Gastrocnemius medialis (tissue), 4 donors: Measurements from ENCODE around the gene ACOT12. TPM values are rescaled to one million over a fixed set of nuclear protein-coding genes. Genes with fewer than 3 reads are reported as not detected.

ENCODE experiments used
- ATAC-seq, 2 donors: fragments of 150-250 bp; one replicate each; pipeline ENCODE4 v1.9.1; 2016
- DNase-seq, 2 donors: peaks; one replicate each; pipeline ENCODE4 v3.0.0-alpha.2; 2019
- H3K27ac ChIP-seq, 4 donors: fragments of 200-600 bp; sonication (generic); 1 replicate in 1 of 4; 2 replicates in 3 of 4; pipeline ENCODE4 v1.5.1; 2016 to 2018; ENCODE audit warnings: mild to moderate bottlenecking in 2 of 4, moderate library complexity in 1 of 4
- H3K27me3 ChIP-seq, 3 donors: fragments of 200-600 bp; sonication (generic) in 2 of 3; 1 replicate in 1 of 3; 2 replicates in 2 of 3; pipeline versions ENCODE4 v1.5.1 to v1.6.0; 2016 to 2019; ENCODE audit warnings: mild to moderate bottlenecking in 1 of 3, moderate library complexity in 1 of 3
- H3K36me3 ChIP-seq, 2 donors: fragments of 200-600 bp; sonication (generic) in 1 of 2; one replicate each; pipeline ENCODE4 v1.5.1; 2017 to 2018
- H3K4me1 ChIP-seq, 2 donors: fragments of 200-600 bp; sonication (generic) in 1 of 2; one replicate each; pipeline ENCODE4 v1.5.1; 2016 to 2017; ENCODE audit warnings: mild to moderate bottlenecking in 2 of 2
- H3K4me3 ChIP-seq, 4 donors: fragments of 200-600 bp; sonication (generic) in 3 of 4; 1 replicate in 1 of 4; 2 replicates in 3 of 4; pipeline ENCODE4 v1.5.1; 2016 to 2019; ENCODE audit warnings: mild to moderate bottlenecking in 2 of 4
- H3K9me3 ChIP-seq, 3 donors: fragments of 200-600 bp; sonication (generic) in 2 of 3; 1 replicate in 1 of 3; 2 replicates in 2 of 3; pipeline ENCODE4 v1.5.1; 2016 to 2019
- POLR2A ChIP-seq, 2 donors: fragments of 450-650 bp; IDR thresholded peaks; one replicate each; pipeline ENCODE4 v1.6.1; 2017; ENCODE audit warnings: antibody characterized with exemption in 2 of 2, mild to moderate bottlenecking in 2 of 2, moderate library complexity in 2 of 2
- in situ Hi-C, 4 donors: fragments of 200-750 bp; cut with MboI; loops; one replicate each; pipeline versions ENCODE4 v1.15.0 to v1.8.0; 2017; ENCODE audit warnings: low sequenced_read_pairs in 4 of 4
- intact Hi-C: fragments of 100-400 bp; cut with DNase I; formaldehyde crosslinking; loops from one replicate; pipeline ENCODE4 v1.15.1; 2023; ENCODE audit warnings: low total_unique reads
- total RNA-seq, 4 donors: library from RNA; depleted of rRNA; stranded (reverse); fragments of >200 nt; gene quantifications; one replicate each; pipeline versions ENCODE4 v1.1.0 to v1.2.3, GENCODE V29; 2016
- TF ChIP-seq, protein P1 (sequence below), 5 experiments: fragments of 450-650 bp in 3 of 5; fragments of 200-600 bp in 2 of 5; sonication (generic) in 2 of 5; IDR thresholded peaks in 4 of 5; conservative IDR thresholded peaks in 1 of 5; 1 replicate in 4 of 5; 2 replicates in 1 of 5; pipeline ENCODE4 v1.5.1; 2016 to 2019; ENCODE audit warnings: antibody characterized with exemption in 5 of 5, mild to moderate bottlenecking in 3 of 5, moderate library complexity in 3 of 5

ACOT12 gene
- total RNA-seq, 4 donors from 2014 or later, result 0.53 TPM; not detected in 3

DNA sequence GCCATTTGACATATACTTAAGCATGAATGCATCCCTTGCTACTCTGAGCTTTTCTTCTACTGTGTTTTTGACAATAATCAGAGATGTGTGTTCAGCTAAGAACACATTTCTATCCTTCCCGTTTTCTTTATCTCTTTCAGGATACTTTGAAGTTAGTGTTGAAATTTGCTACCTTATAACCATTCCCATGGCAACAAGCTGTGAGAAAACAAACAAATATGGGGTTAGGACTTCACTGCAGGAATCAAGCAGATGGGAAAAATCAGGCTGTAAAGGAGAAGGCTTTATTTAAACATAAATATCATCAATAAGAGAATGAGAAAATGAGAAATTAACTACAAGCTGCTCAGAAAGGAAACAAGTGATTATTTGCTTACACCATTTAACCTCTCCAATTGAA is 57.4 kb downstream of the ACOT12 start:
- no peaks in the 10 kb centered on the region for H3K36me3 ChIP-seq
- no peaks in the 10 kb centered on the region for H3K4me1 ChIP-seq
- no peak for TF ChIP-seq POLR2A (IDR thresholded peaks at IDR 0.05)
- TF ChIP-seq, protein P1, sequence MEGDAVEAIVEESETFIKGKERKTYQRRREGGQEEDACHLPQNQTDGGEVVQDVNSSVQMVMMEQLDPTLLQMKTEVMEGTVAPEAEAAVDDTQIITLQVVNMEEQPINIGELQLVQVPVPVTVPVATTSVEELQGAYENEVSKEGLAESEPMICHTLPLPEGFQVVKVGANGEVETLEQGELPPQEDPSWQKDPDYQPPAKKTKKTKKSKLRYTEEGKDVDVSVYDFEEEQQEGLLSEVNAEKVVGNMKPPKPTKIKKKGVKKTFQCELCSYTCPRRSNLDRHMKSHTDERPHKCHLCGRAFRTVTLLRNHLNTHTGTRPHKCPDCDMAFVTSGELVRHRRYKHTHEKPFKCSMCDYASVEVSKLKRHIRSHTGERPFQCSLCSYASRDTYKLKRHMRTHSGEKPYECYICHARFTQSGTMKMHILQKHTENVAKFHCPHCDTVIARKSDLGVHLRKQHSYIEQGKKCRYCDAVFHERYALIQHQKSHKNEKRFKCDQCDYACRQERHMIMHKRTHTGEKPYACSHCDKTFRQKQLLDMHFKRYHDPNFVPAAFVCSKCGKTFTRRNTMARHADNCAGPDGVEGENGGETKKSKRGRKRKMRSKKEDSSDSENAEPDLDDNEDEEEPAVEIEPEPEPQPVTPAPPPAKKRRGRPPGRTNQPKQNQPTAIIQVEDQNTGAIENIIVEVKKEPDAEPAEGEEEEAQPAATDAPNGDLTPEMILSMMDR (IDR thresholded peaks at IDR 0.05 in 4 of 5, conservative IDR thresholded peaks at IDR 0.05 in 1 of 5), result no peak
- no peak overlapping the region for H3K27ac ChIP-seq
- H3K27me3 ChIP-seq, result no peaks in the 10 kb centered on the region
- H3K9me3 ChIP-seq, result no peaks in the 10 kb centered on the region
- in situ Hi-C loops (no loop called here), intact Hi-C loops (no loop called here)
- H3K4me3 ChIP-seq, result no peak overlapping the region
- ATAC-seq (no peak), DNase-seq (no peak)

DNA sequence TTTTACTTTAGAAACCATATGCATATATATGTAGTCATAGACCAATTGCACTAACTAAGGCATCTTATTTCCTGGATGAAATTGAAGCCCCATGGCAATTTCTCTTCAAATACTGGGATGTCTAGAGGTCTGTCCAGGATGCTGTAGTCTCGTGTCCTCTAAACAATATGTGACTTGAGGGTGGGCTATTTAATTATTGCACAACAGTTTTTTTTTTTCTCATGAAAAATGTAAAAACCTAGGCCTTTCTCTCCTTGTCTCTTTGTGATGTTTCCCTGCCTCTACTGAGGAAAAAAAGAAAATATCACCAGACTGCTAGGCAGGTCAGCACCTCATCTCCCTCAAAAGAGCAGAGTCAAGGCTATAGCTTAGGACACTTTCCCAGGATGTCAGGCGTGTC is 58.0 kb downstream of the ACOT12 start:
- DNase-seq (no peak), ATAC-seq (no peak)
- H3K27me3 ChIP-seq, result no peaks in the 10 kb centered on the region
- H3K9me3 ChIP-seq, result no peaks in the 10 kb centered on the region
- H3K4me1 ChIP-seq, result no peaks in the 10 kb centered on the region
- H3K4me3 ChIP-seq, result no peak overlapping the region
- no peak overlapping the region for H3K27ac ChIP-seq
- intact Hi-C loops (no loop called here), in situ Hi-C loops (no loop called here)
- TF ChIP-seq POLR2A (IDR thresholded peaks at IDR 0.05), result no peak
- TF ChIP-seq, protein P1 (IDR thresholded peaks at IDR 0.05 in 4 of 5, conservative IDR thresholded peaks at IDR 0.05 in 1 of 5), result no peak
- no peaks in the 10 kb centered on the region for H3K36me3 ChIP-seq

DNA sequence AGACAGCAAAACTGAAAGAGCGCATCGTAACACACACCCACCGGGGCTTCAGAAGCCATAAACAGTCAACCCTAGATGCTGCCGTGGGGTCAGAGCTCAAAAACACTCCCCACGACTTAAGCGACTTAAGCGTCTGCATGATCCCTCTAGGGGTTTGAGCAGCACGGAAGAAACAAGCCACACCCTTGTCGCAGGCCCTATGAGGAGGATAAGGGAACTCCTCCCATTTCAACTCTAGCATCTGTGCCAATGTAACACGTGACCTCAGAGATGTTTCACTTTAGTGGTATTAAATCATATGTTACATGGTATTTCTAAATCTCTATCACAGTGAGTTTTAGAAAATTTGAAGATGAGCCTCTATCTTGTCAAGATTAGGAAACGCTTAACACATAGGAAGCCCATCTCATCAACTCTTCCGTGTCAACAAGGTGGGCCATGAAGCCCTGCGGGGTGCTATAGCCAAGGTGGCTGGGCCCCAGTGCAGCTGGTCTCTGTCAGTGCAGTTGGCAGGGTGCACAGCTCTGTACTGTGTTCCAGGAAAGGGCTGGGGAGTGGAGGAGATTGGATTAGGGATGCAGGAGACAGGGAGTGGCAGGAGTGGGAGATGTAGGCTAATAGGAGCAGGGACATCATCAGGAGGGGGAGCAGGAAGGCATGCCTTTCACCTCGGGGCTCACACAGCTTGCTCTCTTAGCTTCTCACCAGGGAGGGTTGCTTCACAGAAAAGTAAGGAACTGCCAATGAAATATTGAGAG is 59.5 kb downstream of the ACOT12 start:
- intact Hi-C loops, result no loop called here
- Histone ChIP-seq H3K36me3 (no peaks in the 10 kb centered on the region), H3K9me3 (no peaks in the 10 kb centered on the region), H3K27ac (no peak overlapping the region), H3K4me3 (no peak overlapping the region), H3K4me1 (no peaks in the 10 kb centered on the region), H3K27me3 (no peaks in the 10 kb centered on the region)
- in situ Hi-C loops, result no loop called here
- ATAC-seq (no peak), DNase-seq (no peak)
- TF ChIP-seq, protein P1 (IDR thresholded peaks at IDR 0.05 in 4 of 5, conservative IDR thresholded peaks at IDR 0.05 in 1 of 5), result no peak
- no peak for TF ChIP-seq POLR2A (IDR thresholded peaks at IDR 0.05)

- no peak for DNase-seq
- TF ChIP-seq, protein P1 (IDR thresholded peaks at IDR 0.05 in 4 of 5, conservative IDR thresholded peaks at IDR 0.05 in 1 of 5), result no peak
- no peak for TF ChIP-seq POLR2A (IDR thresholded peaks at IDR 0.05)
- no peak overlapping the region for H3K27ac ChIP-seq
Observed at GRCh38 chr5:81326554-81326953, 67.4 kb downstream of the ACOT12 start.

GRCh38 chr5:81317536-81317935 is 76.4 kb downstream of the ACOT12 start:
- H3K4me1 ChIP-seq, result no peaks in the 10 kb centered on the region
- H3K9me3 ChIP-seq, result no peaks in the 10 kb centered on the region
- H3K27ac ChIP-seq, result no peak overlapping the region
- ATAC-seq (no peak), DNase-seq (no peak)
- H3K36me3 ChIP-seq, result peaks cover 0 to 6% of the 10 kb centered on the region in 2 donors
- no peaks in the 10 kb centered on the region for H3K27me3 ChIP-seq
- TF ChIP-seq POLR2A (IDR thresholded peaks at IDR 0.05), result no peak
- TF ChIP-seq, protein P1 (IDR thresholded peaks at IDR 0.05 in 4 of 5, conservative IDR thresholded peaks at IDR 0.05 in 1 of 5), result no peak
- in situ Hi-C loops, result no loop called here
- H3K4me3 ChIP-seq, result no peak overlapping the region
- intact Hi-C loops, result no loop called here

More at GRCh38 chr5:81326554-81326953, 67.4 kb downstream of the ACOT12 start:
- intact Hi-C loops, result no loop called here
- Histone ChIP-seq H3K4me3 (no peak overlapping the region), H3K27me3 (no peaks in the 10 kb centered on the region), H3K9me3 (no peaks in the 10 kb centered on the region), H3K4me1 (no peaks in the 10 kb centered on the region), H3K36me3 (no peaks in the 10 kb centered on the region)
- no peak for ATAC-seq
- in situ Hi-C loops, result no loop called here
